Measurements from ENCODE around the gene FIG4. TPM values are rescaled to one million over a fixed set of nuclear protein-coding genes. Genes with fewer than 3 reads are reported as not detected.
"Not testable (repeated sequence)": the region's sequence is repeated elsewhere in the genome, so short reads cannot be mapped to it uniquely, and the experiment has no call there.

The FIG4 gene
- total RNA-seq: 8.1 and 8.5 TPM in 2 replicates

DNA sequence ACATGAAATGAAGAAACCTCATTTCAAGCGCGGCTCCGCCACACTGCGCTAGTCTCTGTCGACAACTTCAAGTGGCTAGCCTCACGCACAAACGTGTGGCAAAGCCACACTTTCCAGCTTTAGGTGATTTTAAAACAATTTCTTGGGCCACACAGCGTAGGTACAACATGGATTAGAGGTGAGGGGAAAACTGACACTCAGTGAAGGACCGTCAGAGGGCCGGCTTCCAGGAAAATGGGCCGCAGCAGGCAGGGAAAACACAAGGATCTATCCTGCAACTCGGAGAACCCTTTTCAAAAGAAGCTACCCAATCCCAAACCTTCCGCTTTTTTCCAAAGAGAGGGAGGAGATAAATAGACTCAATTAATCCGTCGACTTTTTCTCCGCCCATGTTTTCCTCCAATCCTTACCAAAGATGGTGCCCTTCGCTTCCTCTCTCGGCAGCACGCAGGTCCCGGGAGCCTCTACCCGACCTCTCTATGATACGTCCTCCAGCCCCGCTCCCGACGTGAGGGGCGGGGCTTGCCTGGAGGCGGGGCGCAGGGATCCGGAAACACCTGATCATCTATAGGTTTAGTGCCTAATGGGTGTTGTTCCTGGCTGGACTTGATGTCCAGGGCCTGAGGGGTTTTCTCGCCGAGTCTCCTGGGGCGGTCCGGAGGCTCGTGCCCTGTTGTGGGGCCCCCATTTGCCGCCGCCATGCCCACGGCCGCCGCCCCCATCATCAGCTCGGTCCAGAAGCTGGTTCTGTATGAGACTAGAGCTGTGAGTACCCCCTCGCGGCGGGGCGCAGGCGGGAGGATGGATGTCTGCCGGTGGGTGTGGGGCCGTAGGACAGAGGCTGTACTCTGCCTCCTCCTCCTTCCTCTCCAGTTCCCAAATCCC is at the start of gene FIG4, which contains the start of gene AK9:
FIG4 (plus strand) TSS at position 560 of the 885 bp plus-strand sequence; CDS start at position 700, 140 bp downstream.
AK9 (minus strand) TSS at position 466 of the 885 bp plus-strand sequence. CDS start 15,457 bp downstream, outside the sequence.
- peak; percentile 97 for DNase-seq
- Mint-ChIP-seq H3K9me3 (no peaks in the 10 kb centered on the region), H3K27me3 (peaks cover 8% of the 10 kb centered on the region), H3K27ac (peak within 1 kb of the TSS; percentile 87), H3K4me1 (peaks cover 27% of the 10 kb centered on the region), H3K36me3 (ENCODE audit: low read depth) (no peaks in the 10 kb centered on the region), H3K4me3 (peak within 1 kb of the TSS; percentile 86)
- intact Hi-C loops (cut with micrococcal nuclease): loop anchor here (1.0 to 10.0 kb wide), 11 partner anchors 12 to 596 kb away; partner anchors contain the start of genes CD164, CDC40, CEP57L1 and MICAL1

- Mint-ChIP-seq H3K36me3 (ENCODE audit: low read depth) (no peaks in the 10 kb centered on the region), H3K4me3 (no peak overlapping the region), H3K9me3 (peaks cover 3% of the 10 kb centered on the region), H3K27ac (no peak overlapping the region), H3K4me1 (no peaks in the 10 kb centered on the region), H3K27me3 (no peaks in the 10 kb centered on the region)
- DNase-seq: no peak
- intact Hi-C loops (cut with micrococcal nuclease): no loop called here
Observed at GRCh38 chr6:109644131-109644530, 47.0 kb upstream of the FIG4 start.

DNA sequence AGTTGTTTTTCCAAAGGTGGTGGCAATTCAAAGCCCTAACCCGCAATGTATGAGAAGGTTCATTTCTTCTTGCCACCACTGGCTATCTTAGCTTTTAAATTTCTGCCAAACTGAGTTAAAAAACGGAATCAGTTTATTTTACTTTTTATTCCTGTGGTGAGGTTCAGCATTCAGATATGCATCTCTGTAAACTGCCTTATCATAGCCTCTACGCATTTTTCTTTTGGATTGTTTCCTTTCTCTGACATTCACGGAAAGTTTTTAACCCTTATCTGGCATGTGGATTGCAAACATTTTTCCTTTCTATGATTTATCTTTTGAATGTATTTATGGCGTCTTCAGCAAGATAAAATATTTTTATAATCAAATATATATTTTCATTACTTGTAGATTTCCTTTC is 37.8 kb upstream of the FIG4 start:
- Mint-ChIP-seq H3K9me3 (no peaks in the 10 kb centered on the region), H3K27me3 (no peaks in the 10 kb centered on the region), H3K36me3 (ENCODE audit: low read depth) (no peaks in the 10 kb centered on the region), H3K27ac (no peak overlapping the region), H3K4me1 (no peaks in the 10 kb centered on the region), H3K4me3 (no peak overlapping the region)
- DNase-seq: no peak
- intact Hi-C loops (cut with micrococcal nuclease): no loop called here

GRCh38 chr6:109655761-109656262 is 35.3 kb upstream of the FIG4 start:
- no peaks in the 10 kb centered on the region for H3K36me3 Mint-ChIP-seq (ENCODE audit: low read depth)
- no peak for DNase-seq
- H3K9me3 Mint-ChIP-seq: no peaks in the 10 kb centered on the region
- H3K27me3 Mint-ChIP-seq: no peaks in the 10 kb centered on the region
- H3K4me1 Mint-ChIP-seq: peaks cover 4% of the 10 kb centered on the region
- no peak overlapping the region for H3K4me3 Mint-ChIP-seq
- no peak overlapping the region for H3K27ac Mint-ChIP-seq
- intact Hi-C loops (cut with micrococcal nuclease): no loop called here

DNA sequence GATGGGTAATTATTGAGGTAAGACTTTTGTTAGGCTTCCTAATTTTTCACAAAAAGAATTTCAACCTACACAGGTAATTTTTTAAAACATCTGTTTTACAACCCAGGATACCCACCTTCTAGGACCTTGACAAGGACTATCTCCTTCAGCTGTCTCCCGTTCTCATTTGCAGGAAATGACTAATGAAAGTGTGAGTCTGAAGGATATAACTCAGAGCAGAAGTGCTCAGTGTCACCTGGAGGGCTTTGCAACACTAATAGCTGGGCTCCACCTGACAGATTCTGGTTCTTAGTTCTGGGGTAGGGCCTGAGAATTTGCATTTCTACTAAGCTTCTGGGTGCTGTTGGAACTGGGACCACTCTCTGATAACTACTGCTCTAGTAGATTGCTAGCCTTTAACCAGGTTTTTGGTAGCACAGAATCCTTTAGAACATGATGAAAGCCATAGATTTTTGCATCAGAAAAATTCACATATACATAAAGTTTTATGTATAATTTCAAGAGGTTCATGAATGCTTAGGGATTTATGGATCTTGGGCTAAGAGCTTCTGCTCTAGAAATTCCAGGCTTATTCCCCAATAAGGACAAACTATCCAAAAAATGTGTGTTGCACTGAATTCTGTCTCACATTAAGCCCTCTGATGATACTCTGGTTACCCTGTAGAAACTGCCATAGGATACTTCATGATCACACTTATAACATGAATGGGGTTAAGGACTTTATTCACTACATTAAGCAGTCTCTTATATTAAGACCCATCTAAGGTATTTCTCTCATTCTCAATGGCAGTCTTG is 30.4 kb upstream of the FIG4 start:
- H3K4me3 Mint-ChIP-seq: no peak overlapping the region
- H3K4me1 Mint-ChIP-seq: peaks cover 6% of the 10 kb centered on the region
- DNase-seq: no peak
- H3K9me3 Mint-ChIP-seq: no peaks in the 10 kb centered on the region
- no peaks in the 10 kb centered on the region for H3K27me3 Mint-ChIP-seq
- intact Hi-C loops (cut with micrococcal nuclease): no loop called here
- no peaks in the 10 kb centered on the region for H3K36me3 Mint-ChIP-seq (ENCODE audit: low read depth)
- no peak overlapping the region for H3K27ac Mint-ChIP-seq

DNA sequence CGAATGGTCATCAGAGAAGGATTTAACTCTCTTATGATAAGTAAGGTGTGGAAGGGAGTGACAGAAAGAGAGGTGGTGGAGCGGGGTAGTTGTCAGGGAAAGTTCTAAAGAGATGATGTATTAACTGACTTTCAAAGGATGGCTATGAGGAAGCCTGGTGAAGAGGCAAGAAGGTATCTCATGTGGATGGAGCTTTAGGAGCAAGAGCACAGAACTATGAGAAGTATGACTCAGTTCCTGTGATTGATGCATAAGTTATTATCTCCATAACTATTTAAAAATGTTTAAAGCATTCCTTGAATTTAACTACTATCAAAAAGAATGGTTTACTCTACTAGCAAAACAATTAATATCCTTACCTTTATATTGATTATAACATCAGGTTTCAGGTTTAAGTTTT is 28.9 kb upstream of the FIG4 start:
- H3K27me3 Mint-ChIP-seq: no peaks in the 10 kb centered on the region
- H3K27ac Mint-ChIP-seq: no peak overlapping the region
- H3K9me3 Mint-ChIP-seq: no peaks in the 10 kb centered on the region
- H3K4me3 Mint-ChIP-seq: no peak overlapping the region
- no peak for DNase-seq
- peaks cover 6% of the 10 kb centered on the region for H3K4me1 Mint-ChIP-seq
- intact Hi-C loops (cut with micrococcal nuclease): no loop called here
- H3K36me3 Mint-ChIP-seq (ENCODE audit: low read depth): no peaks in the 10 kb centered on the region

- Mint-ChIP-seq H3K27ac (no peak overlapping the region), H3K9me3 (no peaks in the 10 kb centered on the region), H3K4me3 (no peak overlapping the region), H3K27me3 (no peaks in the 10 kb centered on the region), H3K4me1 (no peaks in the 10 kb centered on the region), H3K36me3 (ENCODE audit: low read depth) (peaks cover 2% of the 10 kb centered on the region)
- no peak for DNase-seq
- intact Hi-C loops (cut with micrococcal nuclease): no loop called here
Observed at GRCh38 chr6:109669811-109670210, 21.3 kb upstream of the FIG4 start.

GRCh38 chr6:109671733-109672132 is 19.4 kb upstream of the FIG4 start:
- H3K9me3 Mint-ChIP-seq: no peaks in the 10 kb centered on the region

GRCh38 chr6:109672175-109672574 is 18.9 kb upstream of the FIG4 start:
- Mint-ChIP-seq H3K4me3 (no peak overlapping the region), H3K27ac (no peak overlapping the region), H3K36me3 (ENCODE audit: low read depth) (peaks cover 3% of the 10 kb centered on the region)

More at GRCh38 chr6:109671733-109672132, 19.4 kb upstream of the FIG4 start:
- no peak for DNase-seq
- intact Hi-C loops (cut with micrococcal nuclease): no loop called here
- Mint-ChIP-seq H3K4me3 (no peak overlapping the region), H3K36me3 (ENCODE audit: low read depth) (peaks cover 3% of the 10 kb centered on the region), H3K27me3 (no peaks in the 10 kb centered on the region), H3K27ac (no peak overlapping the region), H3K4me1 (no peaks in the 10 kb centered on the region)

GRCh38 chr6:109672839-109673238 is 18.3 kb upstream of the FIG4 start:
- Mint-ChIP-seq H3K36me3 (ENCODE audit: low read depth) (peaks cover 3% of the 10 kb centered on the region), H3K27ac (no peak overlapping the region), H3K9me3 (no peaks in the 10 kb centered on the region), H3K27me3 (no peaks in the 10 kb centered on the region), H3K4me3 (no peak overlapping the region), H3K4me1 (no peaks in the 10 kb centered on the region)
- intact Hi-C loops (cut with micrococcal nuclease): no loop called here
- no peak for DNase-seq

More at GRCh38 chr6:109672175-109672574, 18.9 kb upstream of the FIG4 start:
- H3K9me3 Mint-ChIP-seq: no peaks in the 10 kb centered on the region
- intact Hi-C loops (cut with micrococcal nuclease): no loop called here
- H3K27me3 Mint-ChIP-seq: no peaks in the 10 kb centered on the region
- no peaks in the 10 kb centered on the region for H3K4me1 Mint-ChIP-seq
- no peak for DNase-seq

DNA sequence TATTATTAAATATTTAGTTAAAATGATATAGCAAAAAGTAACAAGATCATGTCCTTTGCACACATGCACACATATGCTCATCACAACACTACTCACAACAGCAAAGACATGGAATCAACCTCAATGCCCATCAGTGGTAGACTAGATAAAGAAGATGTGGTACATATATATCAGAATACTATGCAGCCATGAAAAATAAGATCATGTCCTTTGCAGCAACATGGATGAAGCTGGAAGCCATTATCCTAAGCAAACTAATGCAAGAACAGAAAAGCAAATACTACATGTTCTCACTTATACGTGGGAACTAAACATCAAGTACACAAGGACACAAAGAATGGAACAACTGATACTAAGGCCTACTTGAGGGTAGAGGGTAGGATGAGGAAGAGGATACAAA is 14.4 kb upstream of the FIG4 start:
- H3K4me3 Mint-ChIP-seq: no peak overlapping the region
- no peak for DNase-seq
- no peak overlapping the region for H3K27ac Mint-ChIP-seq
- H3K9me3 Mint-ChIP-seq: peaks cover 3% of the 10 kb centered on the region
- peaks cover 3% of the 10 kb centered on the region for H3K36me3 Mint-ChIP-seq (ENCODE audit: low read depth)
- peaks cover 10% of the 10 kb centered on the region for H3K4me1 Mint-ChIP-seq
- intact Hi-C loops (cut with micrococcal nuclease): no loop called here
- H3K27me3 Mint-ChIP-seq: no peaks in the 10 kb centered on the region

DNA sequence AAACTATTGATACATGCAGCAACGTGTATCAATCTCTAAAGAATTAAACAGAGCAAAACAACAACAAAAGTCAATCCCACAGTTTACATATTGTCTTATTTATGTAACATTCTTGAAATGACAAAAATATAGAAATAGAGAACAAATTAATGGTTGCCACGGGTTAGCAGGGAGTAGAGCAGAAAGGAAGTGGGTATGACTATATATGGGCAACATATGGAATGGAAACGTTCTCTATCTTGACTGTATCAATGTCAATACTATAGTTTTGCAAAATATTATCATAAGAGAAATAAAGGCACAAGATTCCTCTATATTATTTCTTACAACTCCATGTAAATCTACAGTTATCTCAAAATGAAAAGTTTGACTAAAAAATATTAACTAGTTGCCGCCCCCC is 12.9 kb upstream of the FIG4 start:
- Mint-ChIP-seq H3K27ac (no peak overlapping the region), H3K4me1 (peaks cover 11% of the 10 kb centered on the region), H3K9me3 (peaks cover 8% of the 10 kb centered on the region), H3K4me3 (no peak overlapping the region), H3K27me3 (no peaks in the 10 kb centered on the region), H3K36me3 (ENCODE audit: low read depth) (peaks cover 3% of the 10 kb centered on the region)
- DNase-seq: no peak
- intact Hi-C loops (cut with micrococcal nuclease): no loop called here

GRCh38 chr6:109678661-109679505 is 12.2 kb upstream of the FIG4 start:
- H3K4me3 Mint-ChIP-seq: not testable (repeated sequence)

More at GRCh38 chr6:109678661-109679505, 12.2 kb upstream of the FIG4 start:
- peaks cover 14% of the 10 kb centered on the region for H3K9me3 Mint-ChIP-seq
- DNase-seq; H3K36me3 Mint-ChIP-seq (ENCODE audit: low read depth); H3K27ac Mint-ChIP-seq; H3K27me3 Mint-ChIP-seq: not testable (repeated sequence)
- peaks cover 11% of the 10 kb centered on the region for H3K4me1 Mint-ChIP-seq
- intact Hi-C loops (cut with micrococcal nuclease): loop anchor here (1.0 kb wide), 1 partner anchor 12 kb away; the partner anchor contains the start of genes AK9 and FIG4
